ENCODE data around the gene ZNF618. TPM values are rescaled to one million over a fixed set of nuclear protein-coding genes. Genes with fewer than 3 reads are reported as not detected.

ZNF618 gene
- total and polyA plus RNA-seq, 2 experiments from 2014 or later = 12.1 to 22.1 TPM

- peaks cover 75% of the 10 kb centered on the region for H3K79me2 ChIP-seq (replicated peaks; ENCODE audit: insufficient read depth)
- H3F3A ChIP-seq (replicated peaks; ENCODE audit: low read depth) = no peaks in the 10 kb centered on the region
- peaks cover 12% of the 10 kb centered on the region for H4K20me1 ChIP-seq (replicated peaks; ENCODE audit: insufficient read depth)
- H3K4me3 ChIP-seq = no peak overlapping the region
- H3K27ac ChIP-seq (ENCODE audit: low read depth) = no peak overlapping the region
- TF ChIP-seq REST (IDR thresholded peaks at IDR 0.05; ENCODE audit: unreplicated experiment) = no peak
- no peak overlapping the region for H2AFZ ChIP-seq
- no peak overlapping the region for H3K27ac Mint-ChIP-seq
- no peaks in the 10 kb centered on the region for H3K4me1 ChIP-seq (ENCODE audit: insufficient read depth)
- ATAC-seq (no peak), DNase-seq (ENCODE audit: low spot score) (no peak)
- peaks cover 2% of the 10 kb centered on the region; the same call in 1 of the 3 replicates for H3K4me1 Mint-ChIP-seq
- no peaks in the 10 kb centered on the region for H3K36me3 ChIP-seq (ENCODE audit: insufficient read depth)
- peaks cover 5% of the 10 kb centered on the region for H3K27me3 Mint-ChIP-seq (ENCODE audit: insufficient read depth, low read depth, poor library complexity)
- no peaks in the 10 kb centered on the region for H3K9me2 ChIP-seq (ENCODE audit: insufficient read depth)
- H3K36me3 Mint-ChIP-seq (ENCODE audit: low read depth) = peaks cover 11% of the 10 kb centered on the region; the same call in 1 of the 3 replicates
- H3K9me3 Mint-ChIP-seq = no peaks in the 10 kb centered on the region; the same call in 2 of the 3 replicates
- no peak overlapping the region for H3K4me2 ChIP-seq
- no peaks in the 10 kb centered on the region for H3K27me3 ChIP-seq (ENCODE audit: insufficient read depth)
- no peak overlapping the region for H3K4me3 Mint-ChIP-seq
Measured at GRCh38 chr9:113898596-113898995, 22.5 kb downstream of the ZNF618 start.

GRCh38 chr9:113899205-113899604 lies 23.1 kb downstream of the ZNF618 start:
- no peak overlapping the region for H3K4me3 ChIP-seq
- peaks cover 16% of the 10 kb centered on the region; the same call in 1 of the 3 replicates for H3K36me3 Mint-ChIP-seq (ENCODE audit: low read depth)

GRCh38 chr9:113901221-113901688 lies 25.1 kb downstream of the ZNF618 start:
- ATAC-seq = no peak
- no peaks in the 10 kb centered on the region for H3K27me3 ChIP-seq (ENCODE audit: insufficient read depth)
- no peak for DNase-seq (ENCODE audit: low spot score)
- H3K9me2 ChIP-seq (ENCODE audit: insufficient read depth) = no peaks in the 10 kb centered on the region; the same call in 1 of the 2 replicates
- peaks cover 5% of the 10 kb centered on the region for H3K27me3 Mint-ChIP-seq (ENCODE audit: insufficient read depth, low read depth, poor library complexity)
- H3K4me2 ChIP-seq = no peak overlapping the region
- H4K20me1 ChIP-seq (replicated peaks; ENCODE audit: insufficient read depth) = peaks cover 19% of the 10 kb centered on the region; the same call in 1 of the 2 replicates
- H3K36me3 Mint-ChIP-seq (ENCODE audit: low read depth) = peaks cover 16% of the 10 kb centered on the region; the same call in 1 of the 3 replicates
- H3K27ac ChIP-seq (ENCODE audit: low read depth) = no peak overlapping the region
- peaks cover 9% of the 10 kb centered on the region for H3K4me1 Mint-ChIP-seq
- no peak overlapping the region for H3K4me3 Mint-ChIP-seq
- peaks cover 75% of the 10 kb centered on the region for H3K79me2 ChIP-seq (replicated peaks; ENCODE audit: insufficient read depth)
- H3K4me1 ChIP-seq (ENCODE audit: insufficient read depth) = no peaks in the 10 kb centered on the region
- no peaks in the 10 kb centered on the region for H3F3A ChIP-seq (replicated peaks; ENCODE audit: low read depth)
- H3K4me3 ChIP-seq = no peak overlapping the region
- no peak overlapping the region for H2AFZ ChIP-seq
- no peaks in the 10 kb centered on the region for H3K36me3 ChIP-seq (ENCODE audit: insufficient read depth)
- H3K9me3 Mint-ChIP-seq = no peaks in the 10 kb centered on the region; the same call in 1 of the 3 replicates
- H3K27ac Mint-ChIP-seq = no peak overlapping the region
- no peak for TF ChIP-seq CTCF (conservative IDR thresholded peaks at IDR 0.05; ENCODE audit: low read depth in 2 of 2)

More at GRCh38 chr9:113899205-113899604, 23.1 kb downstream of the ZNF618 start:
- no peak overlapping the region for H3K27ac Mint-ChIP-seq
- no peaks in the 10 kb centered on the region for H3K9me2 ChIP-seq (ENCODE audit: insufficient read depth)
- H3K27me3 Mint-ChIP-seq (ENCODE audit: insufficient read depth, low read depth, poor library complexity) = peaks cover 5% of the 10 kb centered on the region
- H3K9me3 Mint-ChIP-seq = no peaks in the 10 kb centered on the region; the same call in 1 of the 3 replicates
- H4K20me1 ChIP-seq (replicated peaks; ENCODE audit: insufficient read depth) = peaks cover 12% of the 10 kb centered on the region
- no peak overlapping the region for H3K4me2 ChIP-seq
- H3K4me1 Mint-ChIP-seq = peaks cover 2% of the 10 kb centered on the region; the same call in 1 of the 3 replicates
- H2AFZ ChIP-seq = no peak overlapping the region
- no peaks in the 10 kb centered on the region for H3F3A ChIP-seq (replicated peaks; ENCODE audit: low read depth)
- DNase-seq (ENCODE audit: low spot score) = no peak
- H3K36me3 ChIP-seq (ENCODE audit: insufficient read depth) = no peaks in the 10 kb centered on the region
- H3K79me2 ChIP-seq (replicated peaks; ENCODE audit: insufficient read depth) = peaks cover 75% of the 10 kb centered on the region
- no peak overlapping the region for H3K27ac ChIP-seq (ENCODE audit: low read depth)
- H3K4me1 ChIP-seq (ENCODE audit: insufficient read depth) = no peaks in the 10 kb centered on the region
- no peak for TF ChIP-seq ZNF331 (CRISPR knock-in tag; IDR thresholded peaks at IDR 0.05; ENCODE audit: low read depth)
- TF ChIP-seq ETS1 (IDR thresholded peaks at IDR 0.05) = no peak
- H3K27me3 ChIP-seq (ENCODE audit: insufficient read depth) = no peaks in the 10 kb centered on the region
- H3K4me3 Mint-ChIP-seq = no peak overlapping the region
- no peak for ATAC-seq
